Renal pelvis (tissue), 4 donors: ENCODE measurements around the gene PIK3R1. TPM values are rescaled to one million over a fixed set of nuclear protein-coding genes. Genes with fewer than 3 reads are reported as not detected.

Experiments used
- DNase-seq: peaks from one replicate; pipeline ENCODE4 v3.0.0-alpha.2; 2013
- polyA plus RNA-seq, 3 donors: library from polyadenylated mRNA; unstranded; fragments of 120-200 nt; gene quantifications; one replicate each; pipeline ENCODE4 v1.2.1, GENCODE V29; 2013; ENCODE audit not compliant: insufficient read length in 3 of 3

PIK3R1 gene
- polyA plus RNA-seq, 3 donors = 65.6 to 76.2 (median 75.2) TPM

GRCh38 chr5:68268101-68268851 lies 52.7 kb downstream of the PIK3R1 start:
- DNase-seq = no peak

- DNase-seq = no peak
Measured at GRCh38 chr5:68268852-68269130, 53.2 kb downstream of the PIK3R1 start.

GRCh38 chr5:68269820-68270219 lies 54.3 kb downstream of the PIK3R1 start:
- DNase-seq = no peak

GRCh38 chr5:68270399-68270975 lies 54.9 kb downstream of the PIK3R1 start:
- no peak for DNase-seq

DNA sequence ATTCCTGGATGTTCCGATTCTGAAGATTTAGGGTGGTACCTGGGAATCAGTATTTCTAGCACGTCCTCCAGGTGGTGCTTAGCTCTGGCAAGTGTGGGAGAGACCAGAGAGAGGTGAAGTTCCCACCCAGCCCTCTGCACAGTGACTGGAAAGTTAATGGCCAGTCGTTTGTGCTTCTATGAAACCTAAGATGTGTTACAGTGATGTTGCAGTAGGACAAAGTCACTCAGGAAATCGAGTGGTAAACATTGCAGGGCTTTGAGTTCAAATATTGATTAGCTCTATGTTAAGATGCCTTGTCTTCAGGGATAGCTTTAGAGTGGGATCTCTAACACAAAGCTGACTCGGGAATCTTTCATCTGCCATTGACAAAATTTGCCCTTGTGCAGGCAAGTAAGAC lies 55.6 kb downstream of the PIK3R1 start:
- DNase-seq = no peak

- no peak for DNase-seq
Measured at GRCh38 chr5:68272289-68272688, 56.7 kb downstream of the PIK3R1 start.

- DNase-seq = no peak
Measured at GRCh38 chr5:68273717-68274409, 58.3 kb downstream of the PIK3R1 start.

- no peak for DNase-seq
Measured at GRCh38 chr5:68274847-68275651, 59.5 kb downstream of the PIK3R1 start.

- DNase-seq = no peak
Measured at GRCh38 chr5:68276740-68277139, 61.2 kb downstream of the PIK3R1 start.

GRCh38 chr5:68277431-68277830 lies 61.9 kb downstream of the PIK3R1 start:
- no peak for DNase-seq

DNA sequence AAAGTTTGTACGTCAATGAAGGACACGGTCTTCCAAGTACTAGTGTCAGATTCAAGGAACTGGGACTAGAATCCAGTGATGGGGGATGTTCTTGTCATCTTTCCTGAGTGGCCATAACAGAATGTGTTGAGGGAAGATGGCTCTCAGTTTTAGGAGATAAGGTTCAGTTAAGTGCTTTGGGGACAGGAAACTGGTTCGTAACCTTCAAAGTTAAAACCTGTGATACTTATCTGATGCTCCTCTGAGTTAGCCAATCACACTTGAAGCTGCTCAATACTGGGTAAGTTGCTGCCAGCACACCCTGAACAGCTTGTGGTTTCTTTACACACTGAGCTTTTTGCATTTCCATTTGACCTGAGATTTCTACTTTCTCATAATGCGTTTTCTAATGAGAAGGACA lies 64.4 kb downstream of the PIK3R1 start:
- no peak for DNase-seq

- no peak for DNase-seq
Measured at GRCh38 chr5:68282001-68282400, 66.4 kb downstream of the PIK3R1 start.

DNA sequence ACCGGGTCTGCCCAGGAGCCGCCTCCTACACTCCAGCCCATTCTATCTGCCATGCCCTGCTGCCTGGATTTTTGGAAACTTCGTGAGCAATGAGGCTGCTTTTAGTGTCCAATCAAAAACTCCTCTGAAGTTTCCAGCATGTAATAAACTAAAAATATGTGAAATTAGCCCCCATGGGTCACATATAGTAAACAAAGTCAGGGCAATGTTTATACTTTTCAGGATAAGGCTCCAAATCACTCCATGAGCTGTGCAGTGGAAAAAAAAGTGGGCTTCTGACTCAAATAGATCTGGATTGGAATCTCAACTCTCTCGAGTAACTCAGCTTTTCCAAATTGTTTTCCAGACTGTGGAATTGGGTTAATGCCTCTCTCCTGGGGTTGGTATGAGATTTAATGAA lies 68.2 kb downstream of the PIK3R1 start:
- no peak for DNase-seq

GRCh38 chr5:68285075-68285840 lies 69.7 kb downstream of the PIK3R1 start:
- DNase-seq = no peak

DNA sequence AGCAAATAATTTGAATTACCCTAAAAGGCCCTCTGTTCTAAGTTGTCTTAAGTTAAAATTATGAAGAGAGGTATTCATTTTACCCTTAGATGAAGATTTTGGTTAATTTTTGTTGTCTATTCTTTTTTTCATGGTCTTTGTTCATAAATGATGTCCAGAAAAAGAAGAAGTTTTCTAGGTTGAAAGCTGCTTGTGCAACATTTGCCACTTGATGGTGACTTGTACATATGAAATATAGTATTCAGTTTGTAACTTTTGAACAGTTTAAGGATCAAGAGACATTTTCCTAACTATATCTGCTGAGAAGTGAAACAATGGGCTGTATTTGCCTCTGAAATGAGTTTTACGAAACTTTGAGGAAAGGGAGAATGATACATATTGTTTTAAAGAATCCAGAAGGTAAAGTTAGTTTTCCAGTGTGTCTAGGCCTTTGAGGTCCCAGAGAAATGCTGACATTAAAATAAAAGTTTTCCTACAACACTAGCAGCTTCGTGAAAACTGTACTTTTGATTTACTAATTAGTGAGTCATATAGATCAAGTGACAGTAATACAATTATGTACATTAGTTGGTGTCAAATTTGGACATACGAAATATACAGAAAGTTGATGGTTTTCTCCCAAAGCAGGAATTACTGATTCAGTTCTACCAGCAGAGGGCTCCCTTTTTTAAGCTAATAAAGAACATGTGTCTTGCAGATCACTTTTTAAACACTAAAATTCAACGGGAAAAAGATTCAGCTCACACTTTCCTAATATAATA lies 70.5 kb downstream of the PIK3R1 start:
- no peak for DNase-seq

- DNase-seq = no peak
Measured at GRCh38 chr5:68286612-68286912, 71.0 kb downstream of the PIK3R1 start.

- DNase-seq = no peak
Measured at GRCh38 chr5:68287631-68287975, 72.0 kb downstream of the PIK3R1 start.

GRCh38 chr5:68287976-68288706 lies 72.6 kb downstream of the PIK3R1 start:
- peak; percentile 87 for DNase-seq

DNA sequence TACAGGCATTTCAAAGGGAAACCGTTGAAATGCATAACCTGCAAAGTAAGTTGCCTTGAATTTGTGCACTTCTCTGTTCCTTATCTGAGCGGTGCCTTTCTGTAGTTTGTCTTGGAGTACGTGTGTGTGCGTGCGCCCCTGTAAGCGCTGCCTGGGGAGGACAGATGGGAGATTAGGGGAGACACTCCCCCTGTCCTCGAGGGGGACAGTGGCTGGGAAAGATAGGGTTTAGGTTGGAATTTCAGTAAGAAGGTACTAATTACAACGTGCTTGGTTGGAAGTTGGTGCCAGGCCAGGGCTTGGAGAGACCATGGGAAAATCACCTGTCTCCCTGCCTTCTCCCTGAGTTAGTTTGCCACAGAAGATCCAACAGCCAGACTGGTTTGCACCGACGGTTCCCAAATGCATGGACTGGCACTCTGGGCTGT lies 73.2 kb downstream of the PIK3R1 start:
- DNase-seq = no peak

- DNase-seq = no peak
Measured at GRCh38 chr5:68289498-68289897, 73.9 kb downstream of the PIK3R1 start.

DNA sequence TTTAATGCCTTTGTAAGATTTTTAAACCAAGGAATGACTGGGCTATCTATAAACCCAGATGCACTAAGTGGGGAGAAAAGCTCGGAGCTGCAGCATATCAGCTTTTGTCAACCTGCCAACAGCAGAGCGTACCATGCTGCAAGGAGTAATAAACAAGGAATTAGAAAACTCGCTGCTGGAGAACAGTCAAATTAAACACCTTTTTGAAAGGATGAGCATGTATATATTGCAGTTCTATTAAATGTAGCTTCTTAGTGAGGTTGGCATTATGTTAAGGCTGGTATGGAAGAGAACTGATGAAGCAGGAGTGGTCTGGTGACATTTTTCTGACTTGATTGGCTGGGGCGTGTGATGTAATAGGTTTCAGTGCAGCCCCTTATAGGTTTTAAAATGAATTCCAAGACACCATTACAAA lies 74.7 kb downstream of the PIK3R1 start:
- DNase-seq = no peak
